Progenitor cell of endocrine pancreas (in vitro differentiated cells): ENCODE results near the gene WDR18. TPM values are rescaled to one million over a fixed set of nuclear protein-coding genes. Genes with fewer than 3 reads are reported as not detected.

ENCODE experiments used
- DNase-seq: peaks from one replicate; pipeline ENCODE4 v3.0.0; 2021; ENCODE audit warnings: low spot score; ENCODE audit not compliant: unreplicated experiment
- H3K27ac Mint-ChIP-seq: 2 replicates; pipeline ENCODE4 v1.8.0; 2021; ENCODE audit warnings: mild to moderate bottlenecking, moderate library complexity, mixed read lengths
- H3K27me3 Mint-ChIP-seq: 2 replicates; pipeline ENCODE4 v1.8.0; 2021; ENCODE audit warnings: mixed read lengths
- H3K36me3 Mint-ChIP-seq: 2 replicates; pipeline ENCODE4 v1.8.0; 2022; ENCODE audit warnings: mixed read lengths; ENCODE audit not compliant: insufficient read depth
- H3K4me1 Mint-ChIP-seq: 2 replicates; pipeline ENCODE4 v1.8.0; 2021; ENCODE audit warnings: low read depth, mixed read lengths
- H3K4me3 Mint-ChIP-seq: 2 replicates; pipeline ENCODE4 v1.8.0; 2021; ENCODE audit warnings: low read depth, mild to moderate bottlenecking, moderate library complexity, mixed read lengths
- H3K9me3 Mint-ChIP-seq: 2 replicates; pipeline ENCODE4 v1.8.0; 2021; ENCODE audit warnings: low read depth, mixed read lengths
- CTCF ChIP-seq: fragments of 200-600 bp; sonication (generic); IDR thresholded peaks from one replicate; pipeline ENCODE4 v1.5.0; 2021; ENCODE audit warnings: antibody characterized with exemption, mild to moderate bottlenecking; ENCODE audit not compliant: unreplicated experiment
- total RNA-seq: library from RNA; stranded (reverse); gene quantifications from 2 replicates; pipeline ENCODE4 v1.2.1, GENCODE V29; 2021

The WDR18 gene
- total RNA-seq, 1 donor from 2014 or later, result 72.3 TPM

DNA sequence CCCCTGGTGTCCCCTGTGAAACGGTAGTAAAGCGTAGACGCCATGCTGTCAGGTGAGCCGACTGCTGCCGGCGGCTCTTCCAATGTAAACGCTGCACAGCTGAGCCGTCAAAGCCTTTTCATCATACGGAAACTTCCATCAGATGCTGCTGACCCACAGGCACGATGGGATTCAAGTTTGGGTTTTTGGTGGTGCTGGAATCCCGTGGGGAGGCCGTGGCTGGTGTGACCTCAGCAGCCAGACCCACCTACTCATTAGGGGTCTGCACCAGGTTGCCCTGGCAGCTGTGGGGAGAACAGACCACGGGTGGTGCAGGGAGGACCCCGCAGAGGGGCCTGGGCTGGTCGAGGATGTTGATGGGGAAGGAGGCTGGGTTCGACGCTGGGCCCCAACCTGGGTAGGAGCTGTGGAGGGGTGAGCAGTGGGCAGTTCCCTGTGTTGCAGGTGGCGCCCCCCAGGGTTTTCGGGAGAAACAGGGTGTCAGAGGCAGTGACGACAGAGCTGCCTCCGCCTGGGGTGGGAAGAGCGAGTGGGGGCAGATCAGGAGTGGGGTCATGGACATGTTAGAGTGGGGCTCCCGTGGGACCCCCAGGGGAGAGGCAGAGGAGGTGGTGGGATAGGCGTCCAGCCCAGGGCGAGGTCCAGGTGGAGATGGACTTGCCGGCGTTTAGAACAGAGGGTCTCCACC is 22.7 kb downstream of the WDR18 start:
- Mint-ChIP-seq H3K27ac (no peak overlapping the region), H3K27me3 (peaks cover 11% of the 10 kb centered on the region), H3K4me1 (no peaks in the 10 kb centered on the region), H3K4me3 (no peak overlapping the region), H3K9me3 (no peaks in the 10 kb centered on the region), H3K36me3 (peaks cover 5% of the 10 kb centered on the region)
- TF ChIP-seq CTCF, result no peak
- DNase-seq, result no peak

DNA sequence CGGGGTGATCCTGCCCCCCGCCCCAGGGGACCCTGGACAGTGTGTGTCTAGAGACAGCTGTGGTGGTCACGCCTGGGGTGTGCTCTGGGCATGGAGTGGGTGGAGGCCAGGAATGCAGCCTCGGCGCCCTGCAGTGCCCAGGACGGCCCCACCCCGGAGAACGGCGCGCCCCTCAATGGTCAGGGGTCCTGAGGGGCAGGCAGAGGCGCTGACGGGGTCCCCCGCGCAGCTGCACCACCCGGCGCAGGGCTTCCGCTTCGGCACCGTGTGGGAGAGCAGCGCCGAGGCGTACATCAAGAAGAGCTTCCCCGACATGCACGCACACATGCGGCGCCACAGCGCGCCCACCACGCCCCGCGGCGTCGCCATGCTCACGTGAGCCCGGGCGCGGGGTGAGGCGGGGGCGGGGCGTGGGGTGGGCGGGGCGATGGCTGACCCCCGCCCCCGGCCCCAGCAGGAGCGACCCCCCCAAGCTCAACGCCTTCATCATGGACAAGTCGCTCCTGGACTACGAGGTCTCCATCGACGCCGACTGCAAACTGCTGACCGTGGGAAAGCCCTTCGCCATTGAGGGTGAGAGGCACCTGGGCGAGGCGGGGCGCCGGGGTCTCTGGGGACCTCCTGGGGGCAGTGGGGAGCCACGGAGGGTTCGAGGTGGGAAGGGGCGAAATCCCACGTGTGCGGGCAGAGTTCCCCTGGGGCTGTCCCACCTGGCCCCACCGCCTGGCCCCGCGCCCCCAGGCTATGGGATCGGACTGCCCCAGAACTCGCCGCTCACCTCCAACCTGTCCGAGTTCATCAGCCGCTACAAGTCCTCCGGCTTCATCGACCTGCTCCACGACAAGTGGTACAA is 23.5 kb downstream of the WDR18 start:
- no peak for TF ChIP-seq CTCF
- Mint-ChIP-seq H3K4me3 (no peak overlapping the region), H3K27me3 (peaks cover 8% of the 10 kb centered on the region), H3K36me3 (peaks cover 5% of the 10 kb centered on the region), H3K4me1 (no peaks in the 10 kb centered on the region), H3K9me3 (no peaks in the 10 kb centered on the region), H3K27ac (no peak overlapping the region)
- DNase-seq, result no peak

DNA sequence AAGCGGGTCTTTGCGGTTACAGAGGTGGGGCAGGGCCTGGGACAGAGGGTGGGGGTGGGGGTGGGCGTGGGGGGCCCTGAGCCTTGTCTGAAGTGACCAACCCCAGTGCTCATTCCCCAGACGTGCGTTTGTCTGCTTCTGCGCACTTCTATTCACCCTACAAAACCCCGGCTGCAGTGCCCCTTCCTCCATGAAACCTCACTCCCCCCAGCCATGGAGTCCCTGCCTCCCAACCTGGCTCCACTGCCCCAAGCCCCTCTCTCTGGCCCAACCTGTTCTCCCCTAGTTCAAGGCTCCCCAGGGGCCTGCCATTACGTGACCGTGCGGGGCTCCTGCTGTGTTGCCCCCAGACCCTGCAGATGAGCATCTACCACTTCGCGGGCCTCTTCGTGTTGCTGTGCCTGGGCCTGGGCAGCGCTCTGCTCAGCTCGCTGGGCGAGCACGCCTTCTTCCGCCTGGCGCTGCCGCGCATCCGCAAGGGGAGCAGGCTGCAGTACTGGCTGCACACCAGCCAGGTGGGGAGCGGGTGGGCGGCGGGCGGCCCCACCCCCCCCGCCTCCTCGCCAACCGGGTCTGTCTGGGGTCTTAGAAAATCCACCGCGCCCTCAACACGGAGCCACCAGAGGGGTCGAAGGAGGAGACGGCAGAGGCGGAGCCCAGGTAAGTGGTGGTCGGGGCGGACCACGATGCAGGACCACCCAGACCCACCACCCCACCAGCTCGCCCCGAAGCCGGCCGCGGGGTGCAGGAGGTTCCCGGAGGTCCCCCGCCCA is 24.3 kb downstream of the WDR18 start:
- Mint-ChIP-seq H3K27ac (no peak overlapping the region), H3K4me1 (no peaks in the 10 kb centered on the region), H3K27me3 (peaks cover 5% of the 10 kb centered on the region), H3K4me3 (no peak overlapping the region), H3K36me3 (peaks cover 5% of the 10 kb centered on the region), H3K9me3 (no peaks in the 10 kb centered on the region)
- DNase-seq, result no peak
- no peak for TF ChIP-seq CTCF

GRCh38 chr19:1009041-1009980 is 25.2 kb downstream of the WDR18 start:
- no peak overlapping the region for H3K27ac Mint-ChIP-seq
- TF ChIP-seq CTCF, result no peak
- H3K27me3 Mint-ChIP-seq, result peaks cover 3% of the 10 kb centered on the region
- H3K36me3 Mint-ChIP-seq, result peaks cover 5% of the 10 kb centered on the region
- no peak overlapping the region for H3K4me3 Mint-ChIP-seq
- no peaks in the 10 kb centered on the region for H3K9me3 Mint-ChIP-seq
- DNase-seq, result no peak
- no peaks in the 10 kb centered on the region for H3K4me1 Mint-ChIP-seq
